HG03575 (cell line): Measurements from ENCODE around the gene FLNB.
"Not testable (repeated sequence)": the region's sequence is repeated elsewhere in the genome, so short reads cannot be mapped to it uniquely, and the experiment has no call there.

Experiments
- ATAC-seq: cut with Tn5 transposase; IDR thresholded peaks from one replicate; pipeline ENCODE4 v1.9.1; 2021; ENCODE audit not compliant: unreplicated experiment, insufficient number of reproducible peaks, low FRiP score; ENCODE audit errors: extremely low read depth

The FLNB gene

DNA sequence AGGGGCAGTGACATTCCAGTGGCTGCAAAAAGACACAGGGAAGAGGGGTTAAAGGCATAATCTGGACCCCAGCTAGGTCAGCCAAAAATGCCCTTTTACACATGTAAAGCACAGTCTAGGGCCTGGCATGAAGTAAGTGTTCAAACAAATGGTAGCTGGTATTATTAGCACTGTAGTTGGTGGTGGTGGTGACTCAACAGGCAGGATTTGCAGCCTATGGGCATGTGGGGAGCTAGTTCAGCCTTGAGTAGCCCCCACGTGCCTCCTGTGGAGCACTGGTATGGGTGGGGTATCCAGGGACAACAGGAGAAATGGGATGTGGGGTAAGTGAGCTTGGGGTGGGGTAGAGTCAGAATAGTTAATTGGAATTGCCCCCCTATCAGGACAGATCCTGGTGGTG lies 175.0 kb downstream of the FLNB start:
- ATAC-seq: no peak

DNA sequence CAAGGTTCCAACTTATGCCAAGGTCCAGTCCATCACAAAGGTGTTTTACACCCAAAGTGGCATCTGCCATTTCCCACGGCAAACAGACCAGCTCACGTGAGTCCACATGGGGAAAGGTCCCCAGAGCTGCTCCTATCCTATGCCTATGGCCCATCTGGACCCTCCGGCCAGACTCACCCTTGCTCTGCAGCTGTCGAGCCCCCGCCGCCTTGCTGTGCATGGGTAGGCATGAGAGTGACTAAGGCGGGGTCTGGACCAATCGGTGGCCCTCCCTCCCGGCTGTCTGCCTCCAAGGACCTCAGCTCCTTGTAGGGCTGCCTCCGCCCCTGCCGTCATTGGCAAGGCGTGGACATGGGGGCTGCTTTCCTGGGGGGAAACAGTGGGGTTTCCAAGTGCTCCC lies 175.7 kb downstream of the FLNB start:
- no peak for ATAC-seq

DNA sequence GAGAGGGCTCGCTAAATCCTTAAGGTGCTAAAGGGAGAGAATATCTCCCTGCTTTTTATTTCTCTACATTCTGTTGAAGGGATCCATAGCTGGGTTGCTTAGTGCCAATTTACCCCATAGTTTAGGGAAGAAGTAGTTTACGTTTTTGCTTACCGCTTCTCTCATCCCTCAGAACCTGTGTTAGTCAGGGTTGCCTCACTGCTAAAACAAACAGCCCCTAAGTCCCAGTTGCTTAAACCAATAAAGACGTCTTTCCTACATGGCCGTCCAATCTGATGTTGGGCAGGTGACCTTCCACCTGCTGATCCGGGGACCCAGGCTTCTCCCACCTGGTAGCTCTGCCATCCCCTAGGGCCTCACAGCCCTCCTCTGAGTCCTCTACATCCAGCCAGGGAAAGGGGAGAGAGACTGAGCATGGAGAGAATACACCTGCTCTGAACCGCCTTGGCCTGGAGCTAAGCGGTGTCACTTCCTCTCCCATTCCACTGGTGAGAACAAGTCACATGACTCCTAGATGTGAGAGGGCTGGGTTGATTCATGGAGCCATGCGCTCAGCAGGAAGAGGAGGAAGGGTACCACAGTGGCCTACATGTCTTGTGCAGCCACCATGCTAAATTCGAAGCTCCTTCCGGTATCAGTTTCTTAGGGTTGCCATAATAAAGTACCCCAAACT lies 176.2 kb downstream of the FLNB start:
- no peak for ATAC-seq

- no peak for ATAC-seq
Measured at GRCh38 chr3:58184982-58185360, 176.7 kb downstream of the FLNB start.

- ATAC-seq: no peak
Measured at GRCh38 chr3:58188173-58188564, 179.9 kb downstream of the FLNB start.

- ATAC-seq: no peak
Measured at GRCh38 chr3:58188921-58189451, 180.8 kb downstream of the FLNB start.

- no peak for ATAC-seq
Measured at GRCh38 chr3:58189691-58190090, 181.5 kb downstream of the FLNB start.

GRCh38 chr3:58190291-58190690 lies 182.1 kb downstream of the FLNB start:
- ATAC-seq: no peak

GRCh38 chr3:58190882-58191281 lies 182.7 kb downstream of the FLNB start:
- no peak for ATAC-seq

DNA sequence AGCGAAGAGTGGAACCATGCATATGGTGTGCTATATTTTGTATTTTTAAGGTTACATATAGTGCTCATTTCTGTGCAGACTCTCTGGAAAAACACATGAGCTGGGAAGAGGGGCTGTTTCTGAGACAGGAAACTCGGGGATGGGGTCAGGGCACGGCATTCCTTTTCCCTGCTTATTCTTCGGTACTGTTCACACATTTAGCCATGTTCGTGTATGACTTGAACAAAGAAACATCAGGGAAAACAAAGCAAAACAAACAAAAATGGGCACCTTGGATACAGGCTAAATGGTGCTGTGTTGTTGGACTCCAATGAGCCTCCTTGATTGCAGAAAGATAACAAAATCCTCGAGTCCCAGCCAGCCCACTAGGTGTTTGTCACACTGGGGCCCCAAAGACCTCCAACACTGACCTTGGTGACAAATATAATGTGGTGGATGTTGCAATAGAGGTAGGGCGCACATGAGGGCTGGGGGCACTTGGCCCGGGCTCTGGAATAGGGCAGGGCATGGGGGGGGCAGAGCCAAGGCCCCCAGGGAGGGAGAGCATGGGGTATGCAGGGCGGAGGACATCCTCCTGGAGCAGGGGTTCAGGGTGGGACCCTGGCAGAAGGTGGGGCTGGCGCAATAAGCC lies 183.3 kb downstream of the FLNB start:
- no peak for ATAC-seq

- no peak for ATAC-seq
Measured at GRCh38 chr3:58192069-58192468, 183.8 kb downstream of the FLNB start.

GRCh38 chr3:58193682-58194407 lies 185.6 kb downstream of the FLNB start:
- no peak for ATAC-seq

DNA sequence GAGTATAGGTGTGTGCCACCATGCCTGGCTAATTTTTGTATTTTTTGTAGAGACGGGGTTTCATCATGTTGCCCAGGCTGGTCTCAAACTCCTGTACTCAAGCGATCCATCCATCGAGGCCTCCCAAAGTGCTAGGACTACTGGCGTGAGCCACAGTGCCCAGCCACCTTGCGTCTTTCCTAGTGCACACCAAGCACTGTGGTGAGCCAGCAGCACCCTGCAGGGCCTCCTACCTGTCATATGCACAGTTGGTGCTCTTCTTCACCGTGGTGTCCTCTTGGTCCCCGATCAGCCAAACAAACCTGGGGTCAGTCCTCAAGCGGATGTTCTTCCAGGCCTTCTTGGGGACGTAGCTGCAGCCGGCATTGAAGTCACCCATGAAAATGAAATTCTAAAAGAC lies 189.4 kb downstream of the FLNB start:
- no peak for ATAC-seq

GRCh38 chr3:58198362-58198761 lies 190.1 kb downstream of the FLNB start:
- ATAC-seq: no peak

GRCh38 chr3:58198804-58199203 lies 190.6 kb downstream of the FLNB start:
- ATAC-seq: no peak

DNA sequence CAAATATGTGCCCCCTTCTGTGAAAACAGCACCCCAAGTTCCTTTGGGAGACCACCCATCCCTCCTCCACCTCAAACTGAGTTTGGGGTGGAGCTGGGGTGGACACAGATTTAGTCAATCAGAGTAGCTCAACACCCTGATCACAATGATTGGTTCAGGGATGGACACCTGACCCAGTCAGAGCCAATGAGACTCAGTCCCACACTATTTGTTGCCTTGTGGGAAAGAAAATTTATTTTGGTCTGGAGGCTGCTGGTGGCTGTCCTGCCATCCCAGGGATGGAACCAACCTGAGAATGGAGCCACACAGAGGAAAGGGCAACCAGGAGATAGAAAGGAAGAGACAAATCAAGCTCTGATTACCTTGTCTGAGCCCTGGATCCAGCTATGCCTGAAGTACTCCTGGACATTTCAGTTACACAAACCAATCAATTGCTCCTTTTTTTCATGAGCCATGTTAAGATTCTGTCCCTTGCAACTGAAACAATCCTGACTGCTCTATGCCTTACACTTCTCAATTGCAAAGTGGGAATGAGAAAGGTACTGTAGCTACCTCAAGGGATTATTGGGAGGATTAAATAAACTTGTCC lies 192.0 kb downstream of the FLNB start:
- ATAC-seq: no peak

GRCh38 chr3:58200846-58201355 lies 192.7 kb downstream of the FLNB start:
- ATAC-seq: no peak

DNA sequence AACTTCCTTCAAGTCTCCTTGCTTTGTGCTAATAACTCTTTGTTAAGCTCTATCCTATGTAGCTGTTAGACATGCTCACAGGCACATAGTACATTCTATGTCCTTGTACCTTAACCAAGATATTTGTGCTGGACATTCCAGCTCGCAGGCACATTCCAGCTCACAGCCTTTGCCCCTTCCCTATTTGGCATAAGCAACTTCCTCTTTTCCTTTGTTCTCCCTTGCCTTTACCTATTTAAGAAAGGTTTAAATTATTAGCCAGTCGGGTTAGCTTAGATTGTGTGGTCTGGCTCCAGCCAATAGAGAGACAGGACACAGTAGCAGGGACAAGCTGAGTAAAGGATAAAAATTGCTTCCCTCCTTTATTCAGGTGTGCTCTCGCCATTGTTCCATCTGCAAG lies 193.2 kb downstream of the FLNB start:
- not testable (repeated sequence) for ATAC-seq

DNA sequence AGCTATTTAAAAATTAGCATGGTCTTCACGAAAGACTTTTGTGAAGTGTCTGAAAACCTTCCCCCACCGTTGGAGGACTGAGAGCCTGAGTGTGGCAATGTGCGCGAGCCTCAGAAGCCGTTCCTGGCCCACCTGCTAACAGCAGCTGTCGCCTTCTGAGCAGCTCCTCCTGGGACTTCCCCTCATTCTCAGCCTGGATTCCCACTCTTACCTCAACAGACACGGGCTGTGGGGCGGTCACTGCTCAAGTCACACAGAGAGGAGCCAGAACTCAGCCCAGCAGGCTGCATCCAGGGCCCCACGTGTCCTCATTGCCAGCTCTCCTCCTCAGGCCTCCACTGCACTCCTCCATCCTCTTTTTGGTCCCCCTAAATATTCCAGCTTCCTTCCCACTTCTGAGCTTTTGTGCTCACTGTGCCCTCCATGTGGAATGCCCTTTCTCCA lies 194.7 kb downstream of the FLNB start:
- no peak for ATAC-seq
